D721Med (cell line): ENCODE data around the gene OR4N2.
"Not testable (repeated sequence)": the region's sequence is repeated elsewhere in the genome, so short reads cannot be mapped to it uniquely, and the experiment has no call there.

Source experiments
- DNase-seq: peaks from one replicate; pipeline ENCODE4 v3.0.0; 2011; ENCODE audit warnings: low spot score; ENCODE audit not compliant: insufficient read length
- FAIRE-seq: peaks from 2 replicates; lab custom pipeline; 2011; peaks lifted over from hg19 to GRCh38; lab: Jason Lieb, UNC
- CTCF ChIP-seq: IDR thresholded peaks from 2 replicates; pipeline ENCODE4 v1.5.1; 2012; ENCODE audit warnings: mild to moderate bottlenecking, control low read depth; ENCODE audit not compliant: insufficient read depth; ENCODE audit errors: missing control alignments

OR4N2 gene

GRCh38 chr14:19828314-19828713 is 24.7 kb downstream of the OR4N2 start:
- no peak for FAIRE-seq

GRCh38 chr14:19834203-19834848 is 30.8 kb downstream of the OR4N2 start:
- DNase-seq, FAIRE-seq: not testable (repeated sequence)

More at GRCh38 chr14:19828314-19828713, 24.7 kb downstream of the OR4N2 start:
- no peak for DNase-seq
- TF ChIP-seq CTCF = no peak

- FAIRE-seq (no peak), DNase-seq (no peak)
- no peak for TF ChIP-seq CTCF
These were observed 34.9 kb downstream of the OR4N2 start for GRCh38 chr14:19838433-19838832.

GRCh38 chr14:19851365-19851764 is 47.8 kb downstream of the OR4N2 start:
- no peak for DNase-seq
- FAIRE-seq = no peak
- TF ChIP-seq CTCF = no peak

GRCh38 chr14:19866061-19866669 is 62.6 kb downstream of the OR4N2 start:
- DNase-seq, FAIRE-seq: not testable (repeated sequence)

GRCh38 chr14:19873178-19873577 is 69.6 kb downstream of the OR4N2 start:
- DNase-seq (no peak), FAIRE-seq (no peak)
- no peak for TF ChIP-seq CTCF

- TF ChIP-seq CTCF = no peak
- FAIRE-seq (no peak), DNase-seq (no peak)
These were observed 71.3 kb downstream of the OR4N2 start, which contains the start of gene OR4K2 for GRCh38 chr14:19874842-19875241. Gene OR4K2, plus strand, starts transcription at chr14:19875142. Its CDS starts 1,126 bp downstream, at chr14:19876268.

- FAIRE-seq = no peak
- TF ChIP-seq CTCF = peak; percentile 52
- no peak for DNase-seq
These were observed 74.6 kb downstream of the OR4N2 start for GRCh38 chr14:19878029-19878642.
